Type B pancreatic cell (in vitro differentiated cells): ENCODE data around the gene BTBD16. TPM values are rescaled to one million over a fixed set of nuclear protein-coding genes. Genes with fewer than 3 reads are reported as not detected.

Experiments used
- DNase-seq: peaks from one replicate; pipeline ENCODE4 v3.0.0; 2021; ENCODE audit warnings: mixed read lengths; ENCODE audit not compliant: unreplicated experiment; ENCODE audit errors: extremely low spot score
- H3K27ac Mint-ChIP-seq: 2 replicates; pipeline ENCODE4 v1.8.0; 2021; ENCODE audit warnings: mild to moderate bottlenecking, mixed read lengths
- H3K27me3 Mint-ChIP-seq: 2 replicates; pipeline ENCODE4 v1.8.0; 2021; ENCODE audit warnings: mixed read lengths
- H3K36me3 Mint-ChIP-seq: 2 replicates; pipeline ENCODE4 v1.8.0; 2021; ENCODE audit warnings: mixed read lengths
- H3K4me1 Mint-ChIP-seq: one replicate; pipeline ENCODE4 v1.8.0; 2021; ENCODE audit warnings: mixed read lengths; ENCODE audit not compliant: unreplicated experiment
- H3K4me3 Mint-ChIP-seq: 2 replicates; pipeline ENCODE4 v1.8.0; 2021; ENCODE audit warnings: mild to moderate bottlenecking, mixed read lengths
- H3K9me3 Mint-ChIP-seq: 2 replicates; pipeline ENCODE4 v1.8.0; 2021; ENCODE audit warnings: mixed read lengths
- total RNA-seq: library from RNA; stranded (reverse); gene quantifications from 2 replicates; pipeline ENCODE4 v1.2.1, GENCODE V29; 2021; ENCODE audit warnings: low replicate concordance
- TF ChIP-seq, protein P1 (sequence below): fragments of 200-600 bp; sonication (generic); conservative IDR thresholded peaks from 2 replicates; pipeline ENCODE4 v1.5.0; 2021; ENCODE audit warnings: antibody characterized with exemption, mild to moderate bottlenecking

Gene BTBD16
- total RNA-seq, 1 donor from 2014 or later = 0.46 TPM

DNA sequence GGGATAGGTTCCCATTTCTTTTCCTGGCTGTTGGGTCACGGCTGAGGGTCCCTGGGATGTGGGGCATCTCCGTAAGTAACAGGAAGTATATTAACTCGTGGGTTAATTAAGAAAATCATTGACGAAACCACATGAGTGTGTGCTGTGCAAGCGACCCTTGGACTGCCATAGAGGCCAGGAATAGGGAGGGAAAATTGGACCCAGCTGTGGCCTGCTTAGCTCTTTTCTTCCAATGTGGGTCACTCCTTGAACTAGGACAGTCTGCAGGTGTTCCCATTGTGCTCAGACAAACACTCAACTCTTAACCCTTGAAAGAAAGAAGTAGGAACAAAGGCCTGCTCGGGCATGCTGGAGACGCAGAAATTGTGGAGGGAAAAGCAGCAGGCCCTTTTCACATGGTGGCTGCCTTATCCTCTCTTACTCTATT lies 77.9 kb downstream of the BTBD16 start:
- TF ChIP-seq, protein P1, sequence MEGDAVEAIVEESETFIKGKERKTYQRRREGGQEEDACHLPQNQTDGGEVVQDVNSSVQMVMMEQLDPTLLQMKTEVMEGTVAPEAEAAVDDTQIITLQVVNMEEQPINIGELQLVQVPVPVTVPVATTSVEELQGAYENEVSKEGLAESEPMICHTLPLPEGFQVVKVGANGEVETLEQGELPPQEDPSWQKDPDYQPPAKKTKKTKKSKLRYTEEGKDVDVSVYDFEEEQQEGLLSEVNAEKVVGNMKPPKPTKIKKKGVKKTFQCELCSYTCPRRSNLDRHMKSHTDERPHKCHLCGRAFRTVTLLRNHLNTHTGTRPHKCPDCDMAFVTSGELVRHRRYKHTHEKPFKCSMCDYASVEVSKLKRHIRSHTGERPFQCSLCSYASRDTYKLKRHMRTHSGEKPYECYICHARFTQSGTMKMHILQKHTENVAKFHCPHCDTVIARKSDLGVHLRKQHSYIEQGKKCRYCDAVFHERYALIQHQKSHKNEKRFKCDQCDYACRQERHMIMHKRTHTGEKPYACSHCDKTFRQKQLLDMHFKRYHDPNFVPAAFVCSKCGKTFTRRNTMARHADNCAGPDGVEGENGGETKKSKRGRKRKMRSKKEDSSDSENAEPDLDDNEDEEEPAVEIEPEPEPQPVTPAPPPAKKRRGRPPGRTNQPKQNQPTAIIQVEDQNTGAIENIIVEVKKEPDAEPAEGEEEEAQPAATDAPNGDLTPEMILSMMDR = no peak
- DNase-seq = no peak
- H3K9me3 Mint-ChIP-seq = peaks cover 10% of the 10 kb centered on the region
- H3K4me1 Mint-ChIP-seq = peaks cover 16% of the 10 kb centered on the region
- H3K4me3 Mint-ChIP-seq = no peak overlapping the region
- peaks cover 5% of the 10 kb centered on the region for H3K27me3 Mint-ChIP-seq
- no peaks in the 10 kb centered on the region for H3K36me3 Mint-ChIP-seq
- H3K27ac Mint-ChIP-seq = peak overlapping the region; percentile 46

DNA sequence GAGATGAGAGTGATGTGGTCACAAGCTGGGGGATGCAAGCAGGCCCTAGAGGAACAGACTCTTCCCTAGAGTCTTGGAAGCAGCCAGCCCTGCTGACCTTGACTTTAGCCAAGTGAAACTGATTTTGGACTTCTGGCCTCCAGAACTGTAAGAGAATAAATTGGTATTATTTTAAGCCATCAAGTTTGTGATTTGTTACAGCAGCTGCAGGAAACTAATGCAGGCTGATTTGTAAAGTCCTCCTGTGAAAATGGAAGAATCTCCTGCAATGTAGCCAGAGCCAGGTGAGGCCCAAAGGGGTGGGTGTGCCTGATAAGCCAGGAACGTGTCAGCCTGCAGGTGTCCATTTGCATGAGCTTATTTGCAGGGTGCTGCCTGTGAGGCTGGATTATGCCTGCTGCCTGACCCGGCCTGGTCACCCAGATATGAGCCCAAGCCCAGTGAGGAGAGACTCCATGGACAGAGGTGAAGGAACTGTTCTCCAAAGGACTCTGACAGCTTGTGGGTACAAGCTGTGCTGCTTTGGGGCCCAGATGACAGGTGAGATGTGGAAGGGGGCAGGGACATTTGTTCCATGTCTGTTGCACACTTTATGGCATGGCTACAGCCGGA lies 78.8 kb downstream of the BTBD16 start:
- H3K4me3 Mint-ChIP-seq = no peak overlapping the region
- no peak for DNase-seq
- no peak overlapping the region for H3K27ac Mint-ChIP-seq
- peaks cover 17% of the 10 kb centered on the region for H3K4me1 Mint-ChIP-seq
- peaks cover 5% of the 10 kb centered on the region for H3K27me3 Mint-ChIP-seq
- peaks cover 8% of the 10 kb centered on the region for H3K9me3 Mint-ChIP-seq
- TF ChIP-seq, protein P1 = no peak
- H3K36me3 Mint-ChIP-seq = no peaks in the 10 kb centered on the region

DNA sequence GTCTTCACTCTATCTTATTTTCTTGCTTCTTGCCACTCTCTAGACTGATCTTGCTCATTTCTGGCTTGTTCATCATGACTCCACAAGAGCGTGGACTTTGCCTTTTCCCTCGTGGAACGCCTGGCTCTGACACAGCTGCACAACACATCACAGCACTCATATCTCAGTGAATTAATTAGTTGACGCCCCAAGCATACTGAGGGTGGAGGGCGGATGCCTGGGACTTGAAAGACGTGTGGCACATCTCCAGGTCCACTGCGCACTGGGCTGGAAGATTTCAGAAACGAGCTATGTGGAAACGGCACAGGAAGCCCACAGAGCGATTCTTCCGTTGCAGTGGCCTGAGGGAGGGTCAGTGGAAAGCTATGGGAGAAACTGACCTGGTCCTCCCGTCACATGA lies 79.8 kb downstream of the BTBD16 start:
- Mint-ChIP-seq H3K27ac (peak overlapping the region; percentile 25), H3K27me3 (peaks cover 5% of the 10 kb centered on the region), H3K4me3 (no peak overlapping the region), H3K4me1 (peaks cover 17% of the 10 kb centered on the region), H3K36me3 (no peaks in the 10 kb centered on the region), H3K9me3 (peaks cover 1% of the 10 kb centered on the region)
- TF ChIP-seq, protein P1 = no peak
- DNase-seq = no peak

DNA sequence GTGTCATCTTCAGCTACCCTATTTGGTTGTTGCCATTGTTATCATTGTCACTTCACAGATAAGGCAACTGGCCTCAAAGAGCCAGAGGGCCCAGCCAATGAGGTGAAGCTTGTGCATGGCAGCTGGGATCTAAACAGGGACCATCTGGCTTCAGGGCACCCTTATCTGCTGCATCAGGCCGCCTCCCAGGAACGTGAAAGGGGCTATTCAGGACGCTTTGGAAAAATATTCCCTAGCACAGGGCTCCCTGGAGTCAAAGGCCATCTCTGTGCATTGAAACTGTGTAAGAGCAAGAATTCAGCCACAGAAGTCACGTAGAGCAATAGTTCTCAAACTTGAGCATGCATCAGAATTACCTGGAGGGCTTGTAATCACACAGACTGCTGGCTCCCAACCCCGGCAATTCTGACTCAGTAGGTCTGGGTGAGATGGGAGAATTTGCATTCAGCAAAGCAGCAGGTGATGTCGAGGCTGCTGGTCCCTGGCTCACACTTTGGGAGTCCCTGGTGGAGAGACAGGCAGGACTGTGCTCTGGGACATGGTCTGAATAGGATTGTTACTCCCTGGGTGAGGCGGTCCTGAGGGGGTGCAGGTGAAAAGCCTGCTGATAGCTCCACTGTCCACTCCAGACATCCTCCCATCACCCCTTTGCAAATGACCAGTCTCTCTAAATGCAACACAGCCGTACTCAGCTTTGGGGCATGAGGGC lies 81.9 kb downstream of the BTBD16 start:
- H3K27ac Mint-ChIP-seq = no peak overlapping the region
- no peak for DNase-seq
- TF ChIP-seq, protein P1 = no peak
- no peak overlapping the region for H3K4me3 Mint-ChIP-seq
- peaks cover 5% of the 10 kb centered on the region for H3K27me3 Mint-ChIP-seq
- H3K4me1 Mint-ChIP-seq = peaks cover 17% of the 10 kb centered on the region
- H3K36me3 Mint-ChIP-seq = no peaks in the 10 kb centered on the region
- H3K9me3 Mint-ChIP-seq = peaks cover under 1% of the 10 kb centered on the region

DNA sequence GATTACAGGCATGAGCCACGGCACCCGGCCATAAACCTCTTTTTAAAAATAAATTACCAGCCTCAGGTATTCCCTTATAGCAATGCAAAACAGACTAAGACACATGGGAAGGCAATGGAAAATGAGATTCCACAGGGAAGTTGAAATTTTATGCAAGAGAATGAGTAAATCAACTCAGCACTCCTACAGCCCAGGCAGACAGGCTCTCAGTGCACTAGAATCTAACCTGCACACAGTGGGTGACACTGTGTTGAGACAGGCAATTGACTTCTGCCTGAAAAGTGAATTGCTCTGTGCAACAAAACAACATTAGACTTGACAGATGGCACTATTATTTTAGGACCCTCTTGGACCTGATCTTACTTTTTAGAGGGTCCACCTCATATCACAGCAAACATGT lies 83.3 kb downstream of the BTBD16 start:
- no peak for DNase-seq
- H3K9me3 Mint-ChIP-seq = peaks cover 9% of the 10 kb centered on the region
- no peaks in the 10 kb centered on the region for H3K36me3 Mint-ChIP-seq
- H3K4me3 Mint-ChIP-seq = no peak overlapping the region
- TF ChIP-seq, protein P1 = no peak
- no peak overlapping the region for H3K27ac Mint-ChIP-seq
- H3K4me1 Mint-ChIP-seq = peaks cover 9% of the 10 kb centered on the region
- H3K27me3 Mint-ChIP-seq = peaks cover 5% of the 10 kb centered on the region
